HUDEP-2 (cell line): Measurements from ENCODE around the gene CYSRT1.

ENCODE experiments used
- DNase-seq, 76 experiments: peaks; one replicate each; lab custom pipeline; 2025; ENCODE audit not compliant: unreplicated experiment in 76 of 76; lab: John Stamatoyannopoulos, UW

CYSRT1 gene

DNA sequence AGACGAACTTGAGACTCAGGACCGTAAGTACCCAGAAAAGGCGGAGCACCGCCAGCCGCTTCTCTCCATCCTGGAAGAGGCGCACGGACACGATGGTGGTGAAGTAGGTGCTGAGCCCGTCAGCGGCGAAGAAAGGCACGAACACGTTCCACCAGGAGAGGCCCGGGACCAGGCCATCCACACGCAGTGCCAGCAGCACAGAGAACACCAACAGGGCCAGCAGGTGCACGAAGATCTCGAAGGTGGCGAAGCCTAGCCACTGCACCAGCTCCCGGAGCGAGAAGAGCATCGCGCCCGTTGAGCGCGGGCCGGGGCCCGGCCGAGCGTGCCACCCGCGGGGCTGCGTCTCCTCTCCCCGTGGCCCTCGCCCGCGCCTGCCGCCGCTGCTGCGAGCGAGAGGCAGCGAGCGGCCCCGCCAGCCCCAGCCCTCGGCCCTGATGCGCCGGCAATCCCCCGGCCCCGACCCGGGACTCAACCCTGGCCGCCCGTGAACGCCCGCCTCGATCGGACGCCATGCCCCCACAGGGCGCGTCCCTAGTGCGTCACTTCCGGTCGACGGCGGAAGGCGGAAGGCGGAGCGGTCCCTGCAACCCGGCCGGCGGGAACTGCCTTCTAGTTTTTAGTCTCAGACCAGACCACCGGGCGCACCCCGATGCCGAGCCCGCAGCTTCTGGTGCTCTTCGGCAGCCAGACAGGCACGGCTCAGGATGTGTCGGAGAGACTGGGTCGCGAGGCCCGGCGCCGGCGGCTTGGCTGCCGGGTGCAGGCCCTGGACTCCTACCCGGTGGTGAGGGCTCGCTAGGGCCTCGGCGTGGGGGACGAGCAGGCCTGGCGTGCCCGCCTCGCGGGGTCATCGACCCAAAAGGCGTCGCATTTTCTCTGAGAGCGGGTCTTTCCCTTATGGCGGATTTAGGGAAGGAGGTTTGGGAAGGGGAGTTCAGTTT lies 19.6 kb upstream of the CYSRT1 start, which contains the start of the genes NDOR1 and TMEM203:
NDOR1 (plus strand) TSS at position 575 of the 944 bp plus-strand sequence; CDS start at position 653, 78 bp downstream.
TMEM203 (minus strand) TSS at position 523 of the 944 bp plus-strand sequence; CDS start at position 289, 234 bp downstream.
- DNase-seq, result peak in 73 of 76 experiments; percentile 15 to 90 (median 71)

DNA sequence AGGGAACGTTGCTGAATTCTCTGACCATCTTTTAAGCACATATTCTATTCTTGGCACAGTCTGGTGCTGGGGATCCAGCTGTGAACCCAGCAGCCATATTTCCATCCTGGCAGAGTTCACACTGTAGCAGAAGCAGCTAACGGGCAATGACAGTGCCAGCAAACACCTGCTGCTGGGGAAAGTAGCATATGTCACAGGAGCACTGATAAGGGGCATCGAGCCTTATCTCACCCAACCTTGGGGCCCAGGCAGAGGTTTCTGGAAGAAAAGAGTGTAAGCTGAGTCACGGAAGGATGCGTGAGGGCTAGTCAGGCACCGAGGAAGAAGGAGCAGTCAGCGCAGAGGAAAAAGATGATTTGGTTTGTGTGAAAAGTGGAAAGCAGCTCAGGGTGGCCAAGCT lies 18.4 kb upstream of the CYSRT1 start:
- DNase-seq, result peak in 50 of 76 experiments; percentile 6 to 70 (median 42)

DNA sequence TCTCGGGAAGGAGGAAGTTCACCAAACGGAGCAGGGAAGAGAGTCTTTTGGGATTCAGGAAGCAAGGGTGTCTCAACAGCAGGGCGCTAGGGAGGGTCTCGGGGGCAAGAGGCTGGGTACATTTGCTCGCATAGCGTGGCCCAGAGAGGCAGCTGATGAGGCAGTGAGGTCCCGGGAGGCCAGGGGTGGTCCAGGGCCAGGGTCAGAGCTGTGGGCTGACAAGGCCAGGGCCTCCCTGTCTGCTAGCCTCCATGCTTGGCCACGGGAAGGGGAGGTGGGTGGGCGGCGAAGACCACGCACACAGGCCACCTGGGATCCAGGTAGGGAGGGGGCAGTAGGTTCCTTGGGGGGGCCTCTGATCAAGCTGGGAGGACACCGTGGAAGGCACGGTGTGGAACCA lies 13.4 kb upstream of the CYSRT1 start:
- no peak for DNase-seq

DNA sequence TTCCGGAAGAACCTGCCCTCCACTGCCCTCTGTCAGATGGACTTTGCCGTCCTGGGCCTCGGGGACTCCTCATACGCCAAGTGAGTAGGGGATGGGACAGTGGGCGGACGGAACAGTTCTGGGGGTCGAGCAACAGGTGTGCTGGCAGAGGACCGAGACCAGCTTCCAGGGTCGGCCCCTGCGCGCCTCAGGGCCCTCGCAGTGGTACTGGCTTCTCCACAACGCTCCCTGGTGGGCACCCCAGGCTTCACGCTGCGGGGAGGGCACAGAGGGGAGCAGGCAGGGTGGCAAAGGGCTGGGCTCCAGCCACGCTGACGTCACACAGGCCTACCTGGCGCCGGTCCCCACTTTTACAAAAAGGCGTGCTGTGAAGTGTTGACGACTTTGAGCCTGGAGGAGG lies 12.5 kb upstream of the CYSRT1 start:
- no peak for DNase-seq

DNA sequence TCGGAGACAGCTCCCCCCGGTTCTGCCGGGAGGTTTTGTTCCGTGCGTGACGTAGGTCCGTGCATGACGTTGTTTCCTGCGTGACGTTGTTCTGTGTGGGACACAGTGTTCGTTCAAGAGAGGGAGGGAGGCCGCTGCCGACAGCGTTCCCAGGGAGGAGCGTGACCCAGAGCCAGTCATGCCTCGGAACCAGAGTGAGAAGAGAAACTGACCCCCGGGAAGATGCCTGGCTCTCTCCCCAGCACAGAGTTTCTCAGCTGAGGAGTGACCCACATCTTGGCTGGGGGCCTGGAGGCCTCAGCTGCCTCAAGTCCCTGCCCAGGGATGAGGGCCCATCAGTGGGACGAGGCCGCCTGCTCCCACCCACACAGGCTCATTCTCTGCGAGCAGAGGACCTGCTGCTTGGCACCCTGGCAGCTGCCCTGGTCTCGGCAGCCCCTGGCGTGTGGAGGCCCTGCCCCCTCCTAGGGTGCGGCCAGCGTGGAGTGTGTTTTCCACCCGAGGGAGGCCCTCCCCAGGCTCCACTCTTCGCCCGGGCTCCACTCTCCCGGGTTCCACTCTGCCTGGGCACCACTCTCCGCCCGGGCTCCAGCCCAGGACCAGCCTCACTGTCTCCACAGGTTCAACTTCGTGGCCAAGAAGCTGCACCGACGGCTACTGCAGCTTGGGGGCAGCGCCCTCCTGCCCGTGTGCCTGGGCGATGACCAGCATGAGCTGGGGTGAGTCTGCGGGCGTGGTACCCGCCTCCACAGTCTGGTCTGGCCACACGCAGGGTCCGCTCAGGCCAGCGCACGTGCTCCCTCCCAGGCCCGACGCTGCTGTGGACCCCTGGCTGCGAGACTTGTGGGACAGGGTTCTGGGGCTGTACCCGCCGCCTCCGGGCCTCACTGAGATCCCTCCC lies 11.6 kb upstream of the CYSRT1 start:
- DNase-seq, result peak in 13 of 76 experiments; percentile 3 to 25 (median 16)

DNA sequence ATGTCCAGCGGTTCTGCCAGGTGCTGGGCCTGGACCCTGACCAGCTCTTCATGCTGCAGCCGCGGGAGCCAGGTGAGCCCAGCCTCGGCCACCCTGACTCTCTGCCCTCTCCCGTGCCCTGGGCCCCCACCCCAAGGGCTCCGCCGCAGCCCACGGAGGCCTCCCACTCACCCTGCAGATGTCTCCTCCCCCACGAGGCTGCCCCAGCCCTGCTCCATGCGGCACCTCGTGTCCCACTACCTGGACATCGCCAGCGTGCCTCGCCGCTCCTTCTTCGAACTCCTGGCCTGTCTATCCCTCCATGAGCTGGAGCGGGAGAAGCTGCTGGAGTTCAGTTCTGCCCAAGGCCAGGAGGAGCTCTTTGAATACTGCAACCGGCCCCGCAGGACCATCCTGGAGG lies 10.4 kb upstream of the CYSRT1 start:
- no peak for DNase-seq

DNA sequence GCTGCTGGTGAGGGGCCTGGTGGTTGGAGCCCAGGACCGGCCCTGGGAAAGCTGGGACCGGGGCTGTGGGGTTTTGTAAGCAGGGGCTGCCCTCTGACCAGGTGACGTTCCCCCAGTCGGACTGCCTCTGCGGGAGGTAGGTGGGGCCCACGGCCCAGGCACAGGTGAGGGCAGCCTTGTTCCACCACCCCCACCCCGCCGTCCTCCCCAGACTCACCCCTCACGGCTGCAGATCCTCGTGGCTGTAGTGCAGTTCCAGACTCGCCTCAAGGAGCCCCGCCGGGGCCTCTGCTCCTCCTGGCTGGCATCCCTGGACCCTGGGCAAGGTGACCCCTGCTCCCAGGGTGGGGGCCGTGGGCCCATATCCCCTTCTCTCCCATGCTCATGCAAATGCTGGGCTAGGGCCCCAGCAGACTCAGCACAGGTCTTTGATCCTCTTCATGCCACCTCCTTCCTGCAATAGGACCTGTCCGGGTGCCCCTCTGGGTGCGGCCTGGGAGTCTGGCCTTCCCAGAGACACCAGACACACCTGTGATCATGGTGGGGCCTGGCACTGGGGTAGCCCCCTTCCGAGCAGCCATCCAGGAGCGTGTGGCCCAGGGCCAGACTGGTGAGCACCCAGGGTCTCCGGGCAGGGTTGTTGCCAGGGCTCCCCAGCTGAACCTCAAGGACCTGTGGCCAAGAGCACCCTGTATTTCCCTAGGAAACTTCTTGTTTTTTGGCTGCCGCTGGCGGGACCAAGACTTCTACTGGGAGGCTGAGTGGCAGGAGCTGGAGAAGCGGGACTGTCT lies 9.6 kb upstream of the CYSRT1 start:
- no peak for DNase-seq

DNA sequence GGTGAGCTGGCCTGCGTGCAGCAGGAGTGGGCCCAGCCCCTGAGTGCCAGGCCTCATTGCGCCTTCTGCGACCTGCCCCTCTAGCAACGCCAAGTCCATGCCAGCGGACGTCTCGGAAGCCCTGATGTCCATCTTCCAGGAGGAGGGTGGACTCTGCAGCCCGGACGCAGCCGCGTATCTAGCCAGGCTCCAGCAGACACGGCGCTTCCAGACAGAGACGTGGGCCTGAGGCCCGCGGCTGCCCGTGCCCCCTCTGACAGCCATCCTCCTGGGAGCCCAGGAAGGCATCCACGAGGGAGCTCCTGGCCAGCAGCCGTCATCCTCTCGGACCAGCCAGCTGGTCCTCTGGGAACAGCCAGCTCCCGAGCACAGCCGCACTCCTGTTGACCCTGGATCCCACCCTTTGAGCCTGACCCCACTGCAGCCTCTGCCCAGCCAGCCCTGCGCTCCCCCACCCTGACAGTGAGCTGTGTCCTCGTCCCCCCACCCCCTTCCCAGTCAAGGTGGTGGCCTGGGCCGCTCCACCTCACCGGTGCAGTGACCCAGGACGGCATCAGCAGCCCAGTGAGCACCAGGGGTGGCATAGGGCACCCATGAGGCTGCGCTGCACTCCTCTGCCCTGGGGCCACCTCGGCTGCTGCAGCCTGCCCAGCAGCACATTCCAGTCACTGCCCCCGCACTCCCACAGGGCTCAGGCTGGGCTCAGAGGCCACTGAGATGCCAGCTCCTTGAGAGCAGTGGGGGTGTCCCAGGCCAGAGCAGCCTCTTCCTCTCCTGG lies 8.6 kb upstream of the CYSRT1 start:
- DNase-seq, result no peak

DNA sequence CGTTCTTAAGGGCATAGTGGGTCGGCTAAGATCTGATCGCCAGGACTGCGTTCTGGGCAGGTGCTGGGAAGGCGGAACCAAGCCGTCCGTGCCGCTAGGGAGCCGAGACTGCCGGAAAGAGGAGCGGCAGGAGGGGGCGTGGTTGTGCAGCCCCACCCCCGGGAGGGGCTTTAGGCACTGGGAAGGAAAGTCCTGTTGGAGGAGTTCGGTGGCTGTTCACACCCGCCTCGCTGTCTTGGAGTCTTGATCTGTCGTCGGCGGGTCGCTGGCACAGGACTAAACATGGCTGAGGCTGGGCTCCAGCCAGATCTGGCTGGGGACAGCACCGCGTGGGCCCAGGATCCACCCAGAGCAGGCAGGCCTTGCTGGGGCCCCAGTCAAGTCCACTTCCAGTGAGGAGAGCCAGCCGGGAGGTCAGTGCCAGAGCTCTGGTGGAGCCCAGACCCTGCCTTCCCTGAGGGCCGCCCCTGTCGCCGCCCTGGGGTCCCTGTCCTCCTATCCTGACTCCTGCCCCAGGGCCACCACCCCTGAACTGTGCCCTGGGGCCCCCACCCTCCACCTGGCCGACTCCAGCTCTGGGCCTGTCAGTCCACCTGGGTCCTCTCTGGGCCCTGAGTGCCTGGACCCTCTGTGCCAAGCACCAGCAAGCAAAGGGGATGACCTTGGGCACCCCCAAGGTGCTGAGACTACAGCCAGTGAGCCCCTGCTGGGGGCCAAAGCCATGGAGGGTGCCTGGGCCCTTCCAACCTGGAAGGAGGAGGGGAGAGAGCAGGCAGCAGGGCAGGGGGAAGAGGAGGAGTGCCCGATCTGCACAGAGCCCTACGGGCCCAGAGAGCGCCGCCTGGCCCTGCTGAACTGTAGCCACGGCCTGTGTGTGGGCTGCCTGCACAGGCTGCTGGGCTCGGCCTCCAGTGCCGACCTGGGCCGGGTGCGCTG lies 7.4 kb upstream of the CYSRT1 start:
- peak in 13 of 76 experiments; percentile 16 to 56 (median 26) for DNase-seq

DNA sequence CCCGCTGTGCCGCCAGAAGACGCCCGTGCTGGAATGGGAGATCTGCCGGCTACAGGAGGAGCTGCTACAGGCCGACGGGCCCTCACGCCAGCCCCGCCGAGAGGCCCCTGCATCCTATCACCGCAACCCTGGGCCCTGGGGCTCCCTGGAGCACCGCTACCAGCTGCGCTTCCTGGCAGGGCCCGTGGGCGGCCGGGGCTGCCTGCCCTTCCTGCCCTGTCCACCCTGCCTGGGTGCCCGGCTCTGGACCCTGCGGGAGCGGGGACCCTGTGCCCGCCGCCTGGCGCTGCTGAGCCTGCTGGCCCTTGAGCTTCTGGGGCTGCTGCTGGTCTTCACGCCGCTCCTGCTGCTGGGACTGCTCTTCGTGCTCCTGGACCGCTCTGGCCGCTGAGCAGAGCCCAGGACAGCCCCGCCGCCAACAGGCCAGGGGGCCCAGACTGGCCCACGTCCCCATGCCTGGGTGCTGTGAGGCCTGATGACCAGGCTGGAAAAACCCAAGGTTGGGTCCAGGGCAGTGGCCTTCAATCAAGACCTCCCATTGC lies 6.7 kb upstream of the CYSRT1 start:
- DNase-seq, result no peak

DNA sequence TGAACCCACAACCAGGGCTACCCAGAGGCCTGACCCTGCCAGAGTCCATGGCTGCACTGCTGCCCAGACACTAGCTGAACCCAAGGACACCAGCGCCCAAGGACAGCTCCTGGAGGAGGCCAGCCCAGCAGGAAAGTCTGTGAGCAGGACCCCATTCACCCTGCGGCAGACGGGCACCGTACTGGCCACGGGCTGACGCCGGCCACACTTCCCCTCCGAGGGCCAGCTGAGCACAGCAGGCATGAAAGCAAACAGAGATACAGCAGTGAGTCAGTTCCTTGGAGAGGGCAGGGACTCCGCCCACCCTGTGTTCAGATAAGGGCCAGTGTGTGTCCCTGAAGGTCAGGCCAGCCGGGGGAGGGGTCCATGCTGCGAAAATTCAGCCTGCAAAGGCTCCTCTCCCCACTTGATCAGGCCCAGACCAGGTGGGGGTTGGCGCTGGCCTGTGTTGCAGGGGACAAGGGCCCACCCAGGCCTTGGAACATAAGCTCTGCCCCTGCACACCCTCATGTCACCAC lies 6.2 kb upstream of the CYSRT1 start:
- peak in 69 of 76 experiments; percentile 11 to 85 (median 61) for DNase-seq

DNA sequence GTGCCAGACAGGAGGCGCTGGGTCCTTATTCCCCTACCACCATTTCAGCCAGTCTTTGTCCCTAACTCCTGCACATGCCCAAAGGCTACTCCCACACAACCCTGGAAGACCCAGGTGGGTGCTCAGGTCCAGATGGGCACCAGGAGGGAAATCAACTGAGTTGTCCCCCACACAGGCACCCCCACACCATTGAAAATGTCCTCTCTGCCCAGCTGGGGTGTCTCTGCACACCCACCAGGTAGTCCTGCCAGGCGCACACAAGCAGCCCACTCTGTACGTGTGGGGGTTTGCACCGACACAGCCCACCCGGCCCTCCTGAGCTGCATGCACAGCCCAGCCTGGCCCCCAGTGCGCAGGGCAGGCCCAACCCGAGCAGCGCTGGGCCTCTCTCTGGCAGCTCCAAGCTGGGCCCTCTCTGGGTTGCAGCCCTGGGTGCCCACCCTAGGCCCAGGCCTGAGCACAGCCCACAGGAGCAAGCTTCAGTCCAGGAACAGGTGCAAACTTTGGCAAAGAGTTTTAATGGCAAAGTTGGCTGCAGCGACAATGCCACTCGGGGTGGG lies 5.1 kb upstream of the CYSRT1 start:
- DNase-seq, result no peak

DNA sequence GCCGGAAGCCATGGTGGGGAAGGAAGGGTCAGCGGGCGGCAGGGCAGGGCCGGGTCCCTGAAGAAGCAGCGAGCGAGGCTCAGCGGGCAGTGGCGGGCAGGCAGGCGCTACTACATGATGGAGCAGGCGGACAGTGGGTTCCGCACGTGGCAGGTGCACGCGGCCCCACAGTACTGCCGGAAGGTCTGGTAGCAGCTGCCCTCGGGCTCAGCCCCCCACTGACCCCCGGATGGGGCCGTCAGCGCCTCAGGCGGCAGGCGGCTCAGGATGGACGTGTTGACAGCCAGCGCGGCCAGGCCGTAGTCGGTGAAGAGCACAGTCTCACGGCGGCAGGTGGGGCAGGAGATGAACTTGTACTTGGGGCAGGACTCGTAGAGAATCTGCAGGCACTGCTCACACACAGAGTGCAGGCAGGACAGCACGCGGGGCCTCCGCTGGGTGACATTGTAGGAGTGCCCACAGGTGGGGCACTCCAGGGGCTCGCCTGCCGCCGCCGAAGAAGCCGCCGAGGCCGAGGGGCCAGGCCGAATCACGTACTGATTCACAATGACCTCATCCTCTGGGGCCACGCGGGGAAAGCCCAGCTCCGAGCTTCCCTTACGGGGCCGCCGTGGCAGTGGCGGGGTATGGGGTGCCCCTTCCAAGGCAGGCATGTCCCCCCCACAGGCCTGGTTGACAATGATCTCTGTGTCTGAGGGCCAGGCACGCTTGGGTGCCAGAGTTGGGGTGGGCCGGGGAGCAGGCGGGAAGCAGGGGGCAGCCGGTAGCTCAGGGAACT lies 4.5 kb upstream of the CYSRT1 start:
- no peak for DNase-seq

DNA sequence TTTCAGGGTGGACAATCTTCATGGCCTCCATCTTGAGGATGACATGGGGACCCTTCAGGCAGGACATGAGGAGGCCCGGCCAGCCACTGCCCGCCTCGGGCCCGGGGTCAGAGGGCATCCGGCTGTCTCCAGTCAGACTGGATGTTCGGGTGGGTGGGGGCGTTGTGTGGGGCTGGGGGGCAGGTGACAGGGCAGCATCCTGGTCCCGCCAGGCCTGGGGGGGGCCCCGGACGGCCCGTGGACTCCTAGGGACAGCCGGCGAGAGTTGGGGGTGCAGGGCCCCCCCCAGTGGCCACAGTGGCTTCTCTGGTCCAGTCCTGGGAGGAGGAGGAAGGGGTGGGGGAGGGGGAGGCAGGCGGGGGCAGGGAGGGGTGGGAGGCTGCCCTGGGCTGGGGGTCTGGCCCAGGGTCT lies 3.9 kb upstream of the CYSRT1 start:
- DNase-seq, result no peak

DNA sequence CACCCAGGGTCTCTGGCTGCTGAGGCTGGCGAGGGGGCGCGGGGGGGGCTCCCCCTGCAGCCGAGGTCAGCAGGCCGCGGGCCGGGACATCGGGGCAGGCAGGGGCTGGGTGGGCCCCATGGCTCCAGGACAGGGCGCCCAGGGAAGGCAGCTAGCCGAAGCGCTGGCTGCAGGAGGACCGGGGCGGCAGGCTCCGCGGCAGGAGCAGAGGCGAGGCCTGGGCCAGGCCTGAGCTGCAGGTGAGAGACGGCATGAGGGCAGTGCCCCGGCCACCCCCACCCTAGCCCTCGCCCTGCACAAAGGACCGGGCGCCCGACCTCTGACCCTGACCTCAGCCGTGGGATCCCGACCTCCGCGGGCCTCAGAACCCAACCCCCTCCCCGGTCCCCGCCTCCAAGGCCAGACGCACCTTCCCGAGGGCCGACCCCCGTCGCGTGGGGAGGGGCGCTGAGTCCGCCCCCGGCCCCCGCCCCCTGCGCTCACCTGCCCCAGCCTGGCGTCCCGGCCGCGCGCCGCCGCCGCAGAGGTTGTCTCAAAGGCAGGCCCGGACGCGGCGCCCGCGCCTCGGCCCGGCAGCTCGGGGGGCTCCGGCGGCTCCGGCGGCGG lies 3.4 kb upstream of the CYSRT1 start:
- DNase-seq, result no peak
